Measurements from ENCODE around the gene PCSK6. TPM values are rescaled to one million over a fixed set of nuclear protein-coding genes. Genes with fewer than 3 reads are reported as not detected.

The PCSK6 gene
- total and polyA plus RNA-seq, 2 of the 8 experiments (the other 6 are each of a cell fraction or from before 2014, with no cell fraction given): 1.9 to 4.0 TPM

DNA sequence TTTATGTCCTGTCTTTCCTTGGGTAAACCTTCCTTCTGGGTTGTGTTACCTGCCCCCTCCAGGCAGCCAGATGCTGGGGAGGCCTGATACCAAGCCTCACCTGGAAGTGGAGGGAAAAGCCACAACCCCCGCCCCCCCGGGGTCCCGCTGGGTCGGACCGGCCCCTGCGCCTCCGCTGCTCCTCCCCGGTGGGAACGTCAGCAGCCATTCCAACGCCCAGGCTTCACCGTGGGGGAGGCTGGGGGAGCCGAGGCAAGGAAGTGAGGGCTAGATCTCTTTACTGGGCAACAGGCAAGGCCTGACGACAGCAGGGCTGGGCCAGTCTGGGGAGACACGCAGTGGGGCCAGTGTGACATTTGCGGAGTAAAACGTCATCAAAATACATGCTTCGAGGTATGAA, 141.5 kb downstream of the PCSK6 start:
- ChIA-PET POLR2A (ENCODE audit: partially characterized antibody) (no interaction called here), CTCF (ENCODE audit: partially characterized antibody) (interaction anchor here (1.6 to 2.4 kb wide), 4 partner anchors 9 to 147 kb away, joined by 4 to 7 read pairs (median 4); no protein-coding TSS in a partner anchor)
- Histone ChIP-seq H3K56ac (replicated peaks; ENCODE audit: insufficient read length, low read depth, low read length) (no peak overlapping the region), H3K23me2 (ENCODE audit: low read depth, low read length) (no peaks in the 10 kb centered on the region), H3K23ac (ENCODE audit: insufficient read length) (no peak overlapping the region), H3K79me2 (ENCODE audit: control insufficient read depth in 1 of 2, insufficient read depth in 2 of 2, low read length in 2 of 2) (no peaks in the 10 kb centered on the region), H3K27me3 (replicated peaks in 1 of 4; ENCODE audit: control insufficient read depth in 3 of 4, extremely low read depth in 1 of 4, insufficient read depth in 3 of 4, low read length in 3 of 4) (peaks cover 0 to 3% (median 0%) of the 10 kb centered on the region in 4 experiments; a peak in 1 of 7 replicates), H3K14ac (ENCODE audit: insufficient read length) (no peak overlapping the region), H3K18ac (ENCODE audit: extremely low read depth, low read length) (0 out of 2 replicates have a peak overlapping the region, but pooled peaks have one; percentile 19), H4K8ac (ENCODE audit: extremely low read depth, insufficient read depth, low read length) (no peak overlapping the region), H2BK12ac (ENCODE audit: low read depth, low read length) (peak overlapping the region; percentile 68; the same call in 1 of the 2 replicates), H2BK20ac (ENCODE audit: low read length) (0 out of 2 replicates have a peak overlapping the region, but pooled peaks have one; percentile 13), H3K9ac (replicated peaks in 1 of 4; ENCODE audit: extremely low read depth in 1 of 4, low read depth in 3 of 4, low read length in 3 of 4) (no peak overlapping the region), H3K27ac (ENCODE audit: low read depth, low read length) (no peak overlapping the region), H3K79me1 (ENCODE audit: low read depth, low read length) (no peaks in the 10 kb centered on the region), H4K91ac (replicated peaks; ENCODE audit: insufficient read length, low read length) (peak overlapping the region; percentile 25), H4K20me1 (replicated peaks in 1 of 2; ENCODE audit: control insufficient read depth in 1 of 2, insufficient read depth in 2 of 2, low read length in 2 of 2) (no peaks in the 10 kb centered on the region), H3K36me3 (ENCODE audit: control insufficient read depth in 2 of 4, insufficient read depth in 4 of 4, low read length in 3 of 4) (no peaks in the 10 kb centered on the region), H3K9me3 (ENCODE audit: insufficient read depth in 2 of 2, low read depth in 1 of 2, low read length in 1 of 2) (peaks cover 0 to 7% of the 10 kb centered on the region in 2 experiments; a peak in 1 of 4 replicates), H2BK15ac (ENCODE audit: low read length) (peak overlapping the region; percentile 72; the same call in 1 of the 2 replicates), H2BK120ac (replicated peaks; ENCODE audit: low read depth, low read length) (no peak overlapping the region), H2AK5ac (ENCODE audit: low read depth, low read length) (no peak overlapping the region), H3K4me1 (replicated peaks in 1 of 4; ENCODE audit: control insufficient read depth in 3 of 4, insufficient read depth in 4 of 4, low read length in 3 of 4) (peaks cover 0 to 6% (median 3%) of the 10 kb centered on the region in 4 experiments; a peak in 4 of 7 replicates), H2AFZ (ENCODE audit: low read length) (peak overlapping the region; percentile 87), H3K4me3 (ENCODE audit: extremely low read depth in 1 of 4, insufficient read depth in 2 of 4, low read depth in 3 of 4, low read length in 4 of 4) (no peak overlapping the region), H3K4ac (replicated peaks; ENCODE audit: insufficient read length, low read depth, low read length) (no peak overlapping the region), H3K4me2 (ENCODE audit: insufficient read depth in 1 of 2, low read depth in 2 of 2, low read length in 2 of 2) (peak overlapping the region in 1 of 2 experiments; percentile 8; a peak in 1 of 4 replicates), H4K5ac (ENCODE audit: insufficient read length, low read depth, low read length) (no peak overlapping the region), H2BK5ac (ENCODE audit: low read depth, low read length) (no peak overlapping the region)
- TF ChIP-seq TEAD4 (IDR thresholded peaks at IDR 0.05; ENCODE audit: low read depth, low read length) (no peak), CBX8 (IDR thresholded peaks at IDR 0.05; ENCODE audit: borderline replicate concordance, low read depth, low read length) (no peak), RNF2 (IDR thresholded peaks at IDR 0.05; ENCODE audit: borderline replicate concordance, low read depth, low read length, missing control alignments, poor library complexity, severe bottlenecking) (no peak), SP2 (IDR thresholded peaks at IDR 0.05; ENCODE audit: low read length) (no peak), TAF1 (IDR thresholded peaks at IDR 0.05; ENCODE audit: low read depth, low read length) (no peak), CTBP2 (IDR thresholded peaks at IDR 0.05; ENCODE audit: borderline replicate concordance, insufficient read depth, insufficient read length, low read length) (no peak), KDM1A (IDR thresholded peaks at IDR 0.05; ENCODE audit: borderline replicate concordance, low read length) (no peak), TCF12 (IDR thresholded peaks at IDR 0.05; ENCODE audit: low read depth, low read length) (no peak), BACH1 (IDR thresholded peaks at IDR 0.05; ENCODE audit: low read length) (no peak), EGR1 (IDR thresholded peaks at IDR 0.05; ENCODE audit: borderline replicate concordance, low read depth, low read length) (no peak), EP300 (IDR thresholded peaks at IDR 0.05; ENCODE audit: borderline replicate concordance in 1 of 2, low read depth in 2 of 2, low read length in 2 of 2) (no peak), ZNF274 (IDR thresholded peaks at IDR 0.05; ENCODE audit: borderline replicate concordance, extremely low read depth, low read length) (no peak), POU5F1 (IDR thresholded peaks at IDR 0.05; ENCODE audit: low read depth, low read length) (no peak)
- WGBS, 2 experiments (ENCODE audit: extremely low coverage in 1 of 2, insufficient coverage in 1 of 2, insufficient read length in 1 of 2, insufficient replicate concordance in 2 of 2, low coverage in 1 of 2, low lambda C conversion rate in 2 of 2, missing lambda C conversion rate in 1 of 2): 80% methylated on average over 12 of the region's 17 CpGs; no CpG with 5 or more reads in 1 of the 2 experiments
- DNase-seq (ENCODE audit: low read depth in 1 of 2, low spot score in 2 of 2) (no peak), FAIRE-seq (no peak)

Measured in H1 (cell line).